ENCODE measurements around the gene RUNX3. TPM values are rescaled to one million over a fixed set of nuclear protein-coding genes. Genes with fewer than 3 reads are reported as not detected.

RUNX3 gene
- total and polyA plus RNA-seq, 4 donors: 1.7 to 9.0 (median 4.5) TPM

DNA sequence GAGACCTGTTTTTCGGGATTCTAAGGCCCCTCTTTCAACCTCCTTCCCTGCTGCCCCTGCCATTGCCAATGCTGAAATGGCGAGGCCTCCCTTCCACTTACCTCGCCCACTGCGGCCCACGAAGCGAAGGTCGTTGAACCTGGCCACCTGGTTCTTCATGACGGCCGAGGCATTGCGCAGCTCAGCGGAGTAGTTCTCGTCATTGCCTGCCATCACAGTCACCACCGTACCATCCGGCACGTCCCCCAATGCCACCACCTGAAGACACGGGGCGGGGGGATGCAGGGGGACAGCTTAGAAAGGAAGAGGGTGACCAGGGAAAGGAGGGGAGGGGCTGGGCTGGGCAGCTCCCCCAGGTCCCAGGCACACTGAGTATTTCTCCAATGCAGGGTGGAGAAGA is 2.6 kb downstream of the RUNX3 start:
- no peak for TF ChIP-seq CTCF (IDR thresholded peaks at IDR 0.05; ENCODE audit: control extremely low read depth, extremely low read depth)
- Histone ChIP-seq H3K4me1 (ENCODE audit: control insufficient read depth in 5 of 5, insufficient read depth in 5 of 5, low read length in 5 of 5) (peaks cover 0 to 23% (median 5%) of the 10 kb centered on the region in 5 donors), H3K36me3 (ENCODE audit: control insufficient read depth in 4 of 4, insufficient read depth in 4 of 4, low read length in 4 of 4) (no peaks in the 10 kb centered on the region), H3K27ac (ENCODE audit: low read depth in 1 of 2, low read length in 1 of 2) (no peak overlapping the region), H3K9me3 (ENCODE audit: control insufficient read depth in 4 of 4, insufficient read depth in 3 of 4, low read length in 3 of 4) (peaks cover 0 to 4% (median 0%) of the 10 kb centered on the region in 4 donors), H3K9ac (ENCODE audit: insufficient read depth in 1 of 2, low read length in 2 of 2) (no peak overlapping the region), H3K27me3 (ENCODE audit: control insufficient read depth in 3 of 3, insufficient read depth in 3 of 3, low read length in 2 of 3) (peaks cover 0 to 65% (median 61%) of the 10 kb centered on the region in 3 donors), H3K4me3 (no peak overlapping the region)
- ATAC-seq (ENCODE audit: insufficient read depth, low FRiP score): no peak
- 55 to 72% methylated on average over 17 of the region's 17 CpGs for WGBS, 2 donors
- DNase-seq: no peak

- Histone ChIP-seq H3K9ac (ENCODE audit: insufficient read depth in 1 of 2, low read length in 2 of 2) (no peak overlapping the region), H3K36me3 (ENCODE audit: control insufficient read depth in 4 of 4, insufficient read depth in 4 of 4, low read length in 4 of 4) (no peaks in the 10 kb centered on the region), H3K9me3 (ENCODE audit: control insufficient read depth in 4 of 4, insufficient read depth in 3 of 4, low read length in 3 of 4) (peaks cover 0 to 2% (median 0%) of the 10 kb centered on the region in 4 donors), H3K4me3 (no peak overlapping the region), H3K27me3 (ENCODE audit: control insufficient read depth in 3 of 3, insufficient read depth in 3 of 3, low read length in 2 of 3) (peaks cover 0 to 59% (median 56%) of the 10 kb centered on the region in 3 donors), H3K27ac (ENCODE audit: low read depth in 1 of 2, low read length in 1 of 2) (no peak overlapping the region), H3K4me1 (ENCODE audit: control insufficient read depth in 5 of 5, insufficient read depth in 5 of 5, low read length in 5 of 5) (peaks cover 0 to 17% (median 5%) of the 10 kb centered on the region in 5 donors)
- DNase-seq: peak; percentile 59 to 71 (median 63)
- WGBS, 2 donors: 29 to 49% methylated on average over 15 of the region's 15 CpGs
- no peak for ATAC-seq (ENCODE audit: insufficient read depth, low FRiP score)
- TF ChIP-seq CTCF (IDR thresholded peaks at IDR 0.05; ENCODE audit: control extremely low read depth, extremely low read depth): no peak
These were observed 3.4 kb downstream of the RUNX3 start for GRCh38 chr1:24926563-24927249.

GRCh38 chr1:24925963-24926362 is 4.1 kb downstream of the RUNX3 start:
- no peak for DNase-seq
- Histone ChIP-seq H3K27ac (ENCODE audit: low read depth in 1 of 2, low read length in 1 of 2) (no peak overlapping the region), H3K27me3 (ENCODE audit: control insufficient read depth in 3 of 3, insufficient read depth in 3 of 3, low read length in 2 of 3) (peaks cover 0 to 52% (median 49%) of the 10 kb centered on the region in 3 donors), H3K9me3 (ENCODE audit: control insufficient read depth in 4 of 4, insufficient read depth in 3 of 4, low read length in 3 of 4) (no peaks in the 10 kb centered on the region), H3K4me3 (no peak overlapping the region), H3K36me3 (ENCODE audit: control insufficient read depth in 4 of 4, insufficient read depth in 4 of 4, low read length in 4 of 4) (no peaks in the 10 kb centered on the region), H3K9ac (ENCODE audit: insufficient read depth in 1 of 2, low read length in 2 of 2) (no peak overlapping the region), H3K4me1 (ENCODE audit: control insufficient read depth in 5 of 5, insufficient read depth in 5 of 5, low read length in 5 of 5) (peaks cover 0 to 16% (median 5%) of the 10 kb centered on the region in 5 donors)
- no peak for ATAC-seq (ENCODE audit: insufficient read depth, low FRiP score)
- WGBS, 2 donors: 54 to 68% methylated on average over 10 of the region's 10 CpGs
- TF ChIP-seq CTCF (IDR thresholded peaks at IDR 0.05; ENCODE audit: control extremely low read depth, extremely low read depth): no peak
